GM18909 (cell line): Measurements from ENCODE around the gene FAM227B.
"Not testable (repeated sequence)": the region's sequence is repeated elsewhere in the genome, so short reads cannot be mapped to it uniquely, and the experiment has no call there.

ENCODE experiments used
- ATAC-seq: cut with Tn5 transposase; IDR thresholded peaks from one replicate; pipeline ENCODE4 v1.9.1; 2021; ENCODE audit warnings: mild to moderate bottlenecking; ENCODE audit not compliant: unreplicated experiment, poor library complexity

Gene FAM227B

GRCh38 chr15:49619226-49619625 is 1.4 kb downstream of the FAM227B start:
- no peak for ATAC-seq

GRCh38 chr15:49612240-49612639 is 8.4 kb downstream of the FAM227B start:
- ATAC-seq, result not testable (repeated sequence)

- ATAC-seq, result no peak
Measured at GRCh38 chr15:49610157-49610918, 10.3 kb downstream of the FAM227B start.

GRCh38 chr15:49606594-49606993 is 14.0 kb downstream of the FAM227B start:
- no peak for ATAC-seq

- ATAC-seq, result no peak
Measured at GRCh38 chr15:49605588-49605987, 15.0 kb downstream of the FAM227B start.

GRCh38 chr15:49604625-49605409 is 15.8 kb downstream of the FAM227B start:
- no peak for ATAC-seq

- not testable (repeated sequence) for ATAC-seq
Measured at GRCh38 chr15:49592829-49593316, 27.7 kb downstream of the FAM227B start.

- peak; percentile 79 for ATAC-seq
Measured at GRCh38 chr15:49589030-49589429, 31.6 kb downstream of the FAM227B start.

- ATAC-seq, result no peak
Measured at GRCh38 chr15:49573421-49573820, 47.2 kb downstream of the FAM227B start.

GRCh38 chr15:49570672-49571071 is 49.9 kb downstream of the FAM227B start:
- ATAC-seq, result no peak

GRCh38 chr15:49570174-49570573 is 50.4 kb downstream of the FAM227B start:
- ATAC-seq, result no peak

GRCh38 chr15:49560045-49560444 is 60.6 kb downstream of the FAM227B start:
- no peak for ATAC-seq

GRCh38 chr15:49558929-49559328 is 61.7 kb downstream of the FAM227B start:
- no peak for ATAC-seq

- ATAC-seq, result no peak
Measured at GRCh38 chr15:49556437-49556836, 64.2 kb downstream of the FAM227B start.

- ATAC-seq, result not testable (repeated sequence)
Measured at GRCh38 chr15:49550342-49550741, 70.3 kb downstream of the FAM227B start.

- no peak for ATAC-seq
Measured at GRCh38 chr15:49538520-49538919, 82.1 kb downstream of the FAM227B start.

- ATAC-seq, result no peak
Measured at GRCh38 chr15:49530092-49530491, 90.5 kb downstream of the FAM227B start.

- ATAC-seq, result no peak
Measured at GRCh38 chr15:49528289-49528688, 92.3 kb downstream of the FAM227B start.

- ATAC-seq, result no peak
Measured at GRCh38 chr15:49521802-49522201, 98.8 kb downstream of the FAM227B start.

GRCh38 chr15:49512739-49513138 is 107.9 kb downstream of the FAM227B start:
- not testable (repeated sequence) for ATAC-seq

GRCh38 chr15:49507261-49507660 is 113.4 kb downstream of the FAM227B start:
- ATAC-seq, result no peak
